B cell (primary cell): ENCODE measurements around the gene ATP8A1. TPM values are rescaled to one million over a fixed set of nuclear protein-coding genes. Genes with fewer than 3 reads are reported as not detected.

Experiments
- ATAC-seq: fragments of 200-7000 bp; cut with Tn5 transposase; one replicate; pipeline ENCODE4 v1.10.0; 2021; ENCODE audit warnings: low read depth, mild to moderate bottlenecking, moderate number of reproducible peaks, moderate library complexity
- CTCF ChIA-PET: fragments of 350-600 bp; sonication (Branson Sonifier 250); formaldehyde crosslinking; loops from one replicate; lab custom pipeline; 2021; ENCODE audit warnings: antibody characterized with exemption, inconsistent platforms; lab: Charles Lee
- POLR2A ChIA-PET: fragments of 350-600 bp; sonication (Branson Sonifier 250); formaldehyde crosslinking; loops from one replicate; lab custom pipeline; 2021; ENCODE audit warnings: antibody characterized with exemption; lab: Charles Lee
- DNase-seq: peaks from one replicate; pipeline ENCODE4 v3.0.0; 2013
- H2AFZ ChIP-seq: 2 replicates; pipeline ENCODE4 v1.6.1; 2012; ENCODE audit warnings: mild to moderate bottlenecking, low read depth, low read length; ENCODE audit not compliant: insufficient read depth, poor library complexity, severe bottlenecking
- H3K27ac ChIP-seq, 2 donors: 1 replicate in 1 of 2; 2 replicates in 1 of 2; pipeline ENCODE4 v1.5.1; 2012 to 2013; ENCODE audit warnings: low read length in 2 of 2, mild to moderate bottlenecking in 2 of 2, moderate library complexity in 1 of 2
- H3K27me3 ChIP-seq, 4 experiments: fragments of 200-600 bp in 1 of 4; sonication (generic) in 1 of 4; replicated peaks in 1 of 4; 1 replicate in 2 of 4; 2 replicates in 2 of 4; pipeline versions ENCODE4 v1.6.1 to v1.7.0; 2013 to 2016; ENCODE audit warnings: low read length in 3 of 4, mild to moderate bottlenecking in 2 of 4, mixed read lengths in 1 of 4, moderate library complexity in 1 of 4; ENCODE audit not compliant: insufficient read depth in 4 of 4, control insufficient read depth in 3 of 4; ENCODE audit errors: control extremely low read depth in 1 of 4
- H3K36me3 ChIP-seq, 2 experiments: replicated peaks in 1 of 2; 1 replicate in 1 of 2; 2 replicates in 1 of 2; pipeline versions ENCODE4 v1.6.1 to v1.7.1; 2013; ENCODE audit warnings: low read length in 1 of 2; ENCODE audit not compliant: insufficient read depth in 2 of 2, control insufficient read depth in 1 of 2; ENCODE audit errors: control extremely low read depth in 1 of 2, extremely low read depth in 1 of 2
- H3K4me1 ChIP-seq, 2 donors: fragments of 200-600 bp in 1 of 2; sonication (generic) in 1 of 2; 1 replicate in 1 of 2; 2 replicates in 1 of 2; pipeline versions ENCODE4 v1.5.1 to v1.6.1; 2013 to 2017; ENCODE audit warnings: low read length in 2 of 2; ENCODE audit not compliant: control insufficient read depth in 2 of 2, insufficient read depth in 2 of 2
- H3K4me2 ChIP-seq: replicated peaks from 2 replicates; pipeline ENCODE3; 2012; ENCODE audit warnings: mild to moderate bottlenecking, low read depth, low read length; ENCODE audit not compliant: poor library complexity, severe bottlenecking
- H3K4me3 ChIP-seq, 5 experiments: fragments of 200-600 bp in 1 of 5; sonication (generic) in 1 of 5; 1 replicate in 3 of 5; 2 replicates in 2 of 5; pipeline versions ENCODE4 v1.5.1 to v1.7.0; 2011 to 2016; ENCODE audit warnings: low read length in 4 of 5, mild to moderate bottlenecking in 4 of 5, low read depth in 2 of 5, control low read depth in 1 of 5, moderate library complexity in 1 of 5; ENCODE audit not compliant: insufficient read depth in 1 of 5; ENCODE audit errors: control extremely low read depth in 1 of 5, extremely low read depth in 1 of 5
- H3K79me2 ChIP-seq: fragments of 200-600 bp; sonication (generic); one replicate; pipeline ENCODE4 v1.6.0; 2016; ENCODE audit warnings: low read length; ENCODE audit not compliant: control insufficient read depth, insufficient read depth
- H3K9ac ChIP-seq: fragments of 200-600 bp; sonication (generic); 2 replicates; pipeline ENCODE4 v1.6.1; 2017; ENCODE audit warnings: mild to moderate bottlenecking, low read length, moderate library complexity
- H3K9me3 ChIP-seq, 3 donors: one replicate each; pipeline versions ENCODE4 v1.6.1 to v1.7.1; 2013; ENCODE audit warnings: low read length in 2 of 3; ENCODE audit not compliant: control insufficient read depth in 2 of 3, insufficient read depth in 1 of 3; ENCODE audit errors: control extremely low read depth in 1 of 3
- H4K20me1 ChIP-seq: 2 replicates; pipeline ENCODE4 v1.6.0; 2012; ENCODE audit warnings: mild to moderate bottlenecking, low read length; ENCODE audit not compliant: insufficient read depth, control insufficient read depth, poor library complexity, severe bottlenecking
- H3K27ac Mint-ChIP-seq: one replicate; pipeline ENCODE4 v1.8.0; 2021; ENCODE audit warnings: mixed read lengths
- H3K27me3 Mint-ChIP-seq: one replicate; pipeline ENCODE4 v1.8.0; 2021; ENCODE audit warnings: mixed read lengths
- H3K4me1 Mint-ChIP-seq: one replicate; pipeline ENCODE4 v1.8.0; 2021; ENCODE audit warnings: mixed read lengths
- H3K4me3 Mint-ChIP-seq: one replicate; pipeline ENCODE4 v1.8.0; 2021; ENCODE audit warnings: mixed read lengths
- H3K9me3 Mint-ChIP-seq: one replicate; pipeline ENCODE4 v1.8.0; 2022; ENCODE audit warnings: mixed read lengths; ENCODE audit not compliant: insufficient read depth
- CTCF ChIP-seq: fragments of 200-600 bp; IDR thresholded peaks from one replicate; pipeline ENCODE4 v1.8.0; 2022; ENCODE audit warnings: antibody characterized with exemption, mild to moderate bottlenecking
- EZH2 ChIP-seq: IDR thresholded peaks from 2 replicates; pipeline ENCODE4 v1.6.1; 2012; ENCODE audit warnings: borderline replicate concordance, low read depth, mild to moderate bottlenecking, moderate library complexity, low read length; ENCODE audit not compliant: insufficient read depth, poor library complexity, severe bottlenecking
- WGBS: methylation state at CpG from one replicate; pipeline ENCODE4 v1.1.5; 2013; ENCODE audit warnings: missing lambda C conversion rate; ENCODE audit not compliant: insufficient coverage; 5-methylcytosine and 5-hydroxymethylcytosine counted together
- intact Hi-C: fragments of 100-400 bp; cut with micrococcal nuclease; formaldehyde crosslinking; loops from one replicate; pipeline ENCODE4 v1.10.0; 2022
- polyA plus RNA-seq: library from polyadenylated mRNA; depleted of rRNA; stranded (reverse); fragments of >200 nt; gene quantifications from 2 replicates; pipeline ENCODE4 v1.2.3, GENCODE V29; 2012
- total RNA-seq, 2 donors: library from RNA; stranded (reverse); fragments of 120-200 nt in 1 of 2; gene quantifications; 1 replicate in 1 of 2; 2 replicates in 1 of 2; pipeline versions ENCODE4 v1.2.3 to v1.2.4, GENCODE V29; 2013 to 2022

ATP8A1 gene
- total and polyA plus RNA-seq, 2 donors (not counting 1 experiment from before 2014, with no cell fraction given) = 28.7 to 51.8 TPM

- ChIA-PET POLR2A (no interaction called here), CTCF (no interaction called here)
- Histone ChIP-seq H3K4me1 (no peaks in the 10 kb centered on the region), H4K20me1 (no peaks in the 10 kb centered on the region), H3K36me3 (peaks cover 10 to 31% of the 10 kb centered on the region in 2 experiments), H3K79me2 (no peaks in the 10 kb centered on the region), H3K9me3 (peaks cover 0 to 3% (median 0%) of the 10 kb centered on the region in 3 donors), H3K4me2 (no peak overlapping the region), H3K27me3 (no peaks in the 10 kb centered on the region), H3K4me3 (no peak overlapping the region), H3K9ac (no peak overlapping the region), H3K27ac (no peak overlapping the region), H2AFZ (no peak overlapping the region)
- no peak for ATAC-seq
- TF ChIP-seq CTCF (no peak), EZH2 (no peak)
- Mint-ChIP-seq H3K27me3 (no peaks in the 10 kb centered on the region), H3K9me3 (peaks cover 2% of the 10 kb centered on the region), H3K27ac (no peak overlapping the region), H3K4me3 (no peak overlapping the region), H3K4me1 (no peaks in the 10 kb centered on the region)
- DNase-seq = no peak
- WGBS = no CpG with 5 or more reads among the region's 1 CpG
- intact Hi-C loops = no loop called here
Observed at GRCh38 chr4:42453612-42454011, 203.3 kb downstream of the ATP8A1 start.

GRCh38 chr4:42452823-42453222 is 204.1 kb downstream of the ATP8A1 start:
- DNase-seq (no peak), ATAC-seq (no peak)
- WGBS = 100% methylated on average over 2 of the region's 3 CpGs
- Histone ChIP-seq H3K27ac (no peak overlapping the region), H3K4me1 (no peaks in the 10 kb centered on the region), H3K79me2 (no peaks in the 10 kb centered on the region), H2AFZ (no peak overlapping the region), H3K36me3 (peaks cover 9 to 28% of the 10 kb centered on the region in 2 experiments), H3K27me3 (no peaks in the 10 kb centered on the region), H3K9me3 (peaks cover 0 to 3% (median 0%) of the 10 kb centered on the region in 3 donors), H3K4me3 (no peak overlapping the region), H4K20me1 (no peaks in the 10 kb centered on the region), H3K4me2 (no peak overlapping the region), H3K9ac (no peak overlapping the region)
- intact Hi-C loops = no loop called here
- Mint-ChIP-seq H3K4me1 (no peaks in the 10 kb centered on the region), H3K27ac (no peak overlapping the region), H3K27me3 (no peaks in the 10 kb centered on the region), H3K4me3 (no peak overlapping the region), H3K9me3 (peaks cover 2% of the 10 kb centered on the region)
- ChIA-PET CTCF (no interaction called here), POLR2A (no interaction called here)
- TF ChIP-seq EZH2 = no peak
- no peak for TF ChIP-seq CTCF
